ENCODE results near the gene INPP4A.

GRCh38 chr2:98403878-98404277 is 40.8 kb upstream of the INPP4A start:
- TF ChIP-seq CTCF (IDR thresholded peaks at IDR 0.05) (no peak), POLR2A (IDR thresholded peaks at IDR 0.05) (no peak), POLR2AphosphoS5 (IDR thresholded peaks at IDR 0.05) (no peak), EP300 (IDR thresholded peaks at IDR 0.05) (no peak)
